Fibroblast of skin of left quadriceps (primary cell): ENCODE data around the gene ACE.

ENCODE experiments used
- DNase-seq, 2 experiments: peaks; one replicate each; pipeline ENCODE4 v3.0.0-alpha.2; 2013; ENCODE audit warnings: low read depth in 2 of 2

Gene ACE

GRCh38 chr17:63474586-63475460, 2.0 kb upstream of the ACE start:
- DNase-seq: no peak

- DNase-seq: no peak
Measured at GRCh38 chr17:63475491-63476412, 1.1 kb upstream of the ACE start.

- DNase-seq: no peak
Measured at GRCh38 chr17:63476459-63476853, 405 bp upstream of the ACE start.

GRCh38 chr17:63477480-63478440, 899 bp downstream of the ACE start:
- no peak for DNase-seq

GRCh38 chr17:63478814-63479494, 2.1 kb downstream of the ACE start:
- DNase-seq: peak; percentile 70 to 74

GRCh38 chr17:63479495-63480184, 2.8 kb downstream of the ACE start:
- DNase-seq: no peak

GRCh38 chr17:63480192-63480784, 3.4 kb downstream of the ACE start:
- no peak for DNase-seq

GRCh38 chr17:63480826-63481487, 4.1 kb downstream of the ACE start:
- no peak for DNase-seq

GRCh38 chr17:63481488-63481870, 4.6 kb downstream of the ACE start:
- DNase-seq: no peak

- no peak for DNase-seq
Measured at GRCh38 chr17:63482509-63482908, 5.6 kb downstream of the ACE start.

- no peak for DNase-seq
Measured at GRCh38 chr17:63483038-63483437, 6.2 kb downstream of the ACE start.

GRCh38 chr17:63483655-63484575, 7.1 kb downstream of the ACE start:
- DNase-seq: no peak

- DNase-seq: no peak
Measured at GRCh38 chr17:63486317-63487013, 9.6 kb downstream of the ACE start.

- DNase-seq: no peak
Measured at GRCh38 chr17:63487014-63487339, 10.1 kb downstream of the ACE start.

- no peak for DNase-seq
Measured at GRCh38 chr17:63488851-63489250, 12.0 kb downstream of the ACE start.

GRCh38 chr17:63489291-63489690, 12.4 kb downstream of the ACE start:
- DNase-seq: no peak

- no peak for DNase-seq
Measured at GRCh38 chr17:63490329-63490728, 13.5 kb downstream of the ACE start.

- no peak for DNase-seq
Measured at GRCh38 chr17:63490858-63491400, 14.1 kb downstream of the ACE start.
